A549 (cell line): ENCODE measurements around the gene PDIA5.

Source experiments
- CHD2 ChIP-seq: fragments of 150-350 bp; IDR thresholded peaks from 2 replicates; pipeline ENCODE4 v1.6.1; 2014; ENCODE audit warnings: low read length; ENCODE audit not compliant: partially characterized antibody
- FOSB ChIP-seq: fragments of 250-450 bp; sonication (Bioruptor Pico); IDR thresholded peaks from 2 replicates; pipeline ENCODE4 v1.5.0; 2020; ENCODE audit warnings: mild to moderate bottlenecking, moderate library complexity
- MYC ChIP-seq: IDR thresholded peaks from 2 replicates; pipeline ENCODE4 v1.6.1; 2012; ENCODE audit warnings: mild to moderate bottlenecking, inconsistent platforms, low read length, improper control_type of control experiment, borderline replicate concordance
- NPAS2 ChIP-seq: fragments of 250-450 bp; sonication (Bioruptor Pico); IDR thresholded peaks from 2 replicates; pipeline ENCODE4 v1.8.0; 2022; ENCODE audit warnings: mild to moderate bottlenecking, moderate library complexity, borderline replicate concordance
- REST ChIP-seq: fragments of 200-600 bp; sonication (generic); IDR thresholded peaks from 2 replicates; pipeline ENCODE4 v1.6.1; 2016; ENCODE audit warnings: antibody characterized with exemption, mild to moderate bottlenecking, moderate library complexity
- SREBF2 ChIP-seq: fragments of 450-650 bp; IDR thresholded peaks from 2 replicates; pipeline ENCODE4 v1.6.1; 2014; ENCODE audit warnings: mild to moderate bottlenecking, moderate library complexity
- TF ChIP-seq, protein P1 (sequence below): fragments of >200 bp; sonication (Bioruptor Twin); formaldehyde crosslinking; IDR thresholded peaks from 3 replicates; pipeline ENCODE4 v1.5.1; 2016

GRCh38 chr3:123168605-123169004 is 101.8 kb downstream of the PDIA5 start:
- TF ChIP-seq, protein P1, sequence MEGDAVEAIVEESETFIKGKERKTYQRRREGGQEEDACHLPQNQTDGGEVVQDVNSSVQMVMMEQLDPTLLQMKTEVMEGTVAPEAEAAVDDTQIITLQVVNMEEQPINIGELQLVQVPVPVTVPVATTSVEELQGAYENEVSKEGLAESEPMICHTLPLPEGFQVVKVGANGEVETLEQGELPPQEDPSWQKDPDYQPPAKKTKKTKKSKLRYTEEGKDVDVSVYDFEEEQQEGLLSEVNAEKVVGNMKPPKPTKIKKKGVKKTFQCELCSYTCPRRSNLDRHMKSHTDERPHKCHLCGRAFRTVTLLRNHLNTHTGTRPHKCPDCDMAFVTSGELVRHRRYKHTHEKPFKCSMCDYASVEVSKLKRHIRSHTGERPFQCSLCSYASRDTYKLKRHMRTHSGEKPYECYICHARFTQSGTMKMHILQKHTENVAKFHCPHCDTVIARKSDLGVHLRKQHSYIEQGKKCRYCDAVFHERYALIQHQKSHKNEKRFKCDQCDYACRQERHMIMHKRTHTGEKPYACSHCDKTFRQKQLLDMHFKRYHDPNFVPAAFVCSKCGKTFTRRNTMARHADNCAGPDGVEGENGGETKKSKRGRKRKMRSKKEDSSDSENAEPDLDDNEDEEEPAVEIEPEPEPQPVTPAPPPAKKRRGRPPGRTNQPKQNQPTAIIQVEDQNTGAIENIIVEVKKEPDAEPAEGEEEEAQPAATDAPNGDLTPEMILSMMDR = no peak
- TF ChIP-seq NPAS2 (no peak), REST (no peak), MYC (no peak), SREBF2 (no peak), FOSB (CRISPR knock-in tag) (no peak), CHD2 (no peak)
